ENCODE measurements around the gene RPRD1B. TPM values are rescaled to one million over a fixed set of nuclear protein-coding genes. Genes with fewer than 3 reads are reported as not detected.

RPRD1B gene
- total and polyA plus RNA-seq, 8 donors: 25.7 to 50.9 (median 47.4) TPM

DNA sequence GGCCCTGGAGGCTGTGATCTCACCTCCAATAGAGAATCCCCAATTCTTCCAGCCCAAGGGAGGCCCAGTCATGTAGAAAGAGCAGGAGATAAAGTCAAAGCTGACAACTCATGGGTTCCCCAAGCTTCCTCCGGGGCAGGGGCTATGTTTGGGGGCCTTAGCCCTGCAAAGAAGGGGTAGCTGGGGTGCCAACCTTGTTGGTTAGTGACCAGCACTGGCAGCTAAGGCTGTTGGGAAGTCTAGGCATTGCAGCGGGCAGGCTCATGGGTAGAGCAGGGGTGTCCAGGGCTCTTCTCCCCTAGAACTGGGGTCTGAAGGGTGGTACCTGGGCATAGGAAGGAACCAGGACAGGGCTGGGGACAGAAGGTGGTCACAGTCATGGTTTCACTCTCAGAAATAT, 95.1 kb downstream of the RPRD1B start:
- TF ChIP-seq, protein P1, sequence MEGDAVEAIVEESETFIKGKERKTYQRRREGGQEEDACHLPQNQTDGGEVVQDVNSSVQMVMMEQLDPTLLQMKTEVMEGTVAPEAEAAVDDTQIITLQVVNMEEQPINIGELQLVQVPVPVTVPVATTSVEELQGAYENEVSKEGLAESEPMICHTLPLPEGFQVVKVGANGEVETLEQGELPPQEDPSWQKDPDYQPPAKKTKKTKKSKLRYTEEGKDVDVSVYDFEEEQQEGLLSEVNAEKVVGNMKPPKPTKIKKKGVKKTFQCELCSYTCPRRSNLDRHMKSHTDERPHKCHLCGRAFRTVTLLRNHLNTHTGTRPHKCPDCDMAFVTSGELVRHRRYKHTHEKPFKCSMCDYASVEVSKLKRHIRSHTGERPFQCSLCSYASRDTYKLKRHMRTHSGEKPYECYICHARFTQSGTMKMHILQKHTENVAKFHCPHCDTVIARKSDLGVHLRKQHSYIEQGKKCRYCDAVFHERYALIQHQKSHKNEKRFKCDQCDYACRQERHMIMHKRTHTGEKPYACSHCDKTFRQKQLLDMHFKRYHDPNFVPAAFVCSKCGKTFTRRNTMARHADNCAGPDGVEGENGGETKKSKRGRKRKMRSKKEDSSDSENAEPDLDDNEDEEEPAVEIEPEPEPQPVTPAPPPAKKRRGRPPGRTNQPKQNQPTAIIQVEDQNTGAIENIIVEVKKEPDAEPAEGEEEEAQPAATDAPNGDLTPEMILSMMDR (IDR thresholded peaks at IDR 0.05): no peak
- peaks cover 7 to 8% of the 10 kb centered on the region in 2 donors for H3K4me1 ChIP-seq
- DNase-seq: peak in 1 of 4 donors; percentile 31
- peaks cover 0 to 37% of the 10 kb centered on the region in 2 donors for H3K36me3 ChIP-seq
- no peak for ATAC-seq
- H3K27me3 ChIP-seq: no peaks in the 10 kb centered on the region
- peak overlapping the region in 1 of 2 donors; percentile 2 for H3K27ac ChIP-seq
- intact Hi-C loops (cut with DNase I): no loop called here
- H3K9me3 ChIP-seq: no peaks in the 10 kb centered on the region
- no peak overlapping the region for H3K4me3 ChIP-seq

DNA sequence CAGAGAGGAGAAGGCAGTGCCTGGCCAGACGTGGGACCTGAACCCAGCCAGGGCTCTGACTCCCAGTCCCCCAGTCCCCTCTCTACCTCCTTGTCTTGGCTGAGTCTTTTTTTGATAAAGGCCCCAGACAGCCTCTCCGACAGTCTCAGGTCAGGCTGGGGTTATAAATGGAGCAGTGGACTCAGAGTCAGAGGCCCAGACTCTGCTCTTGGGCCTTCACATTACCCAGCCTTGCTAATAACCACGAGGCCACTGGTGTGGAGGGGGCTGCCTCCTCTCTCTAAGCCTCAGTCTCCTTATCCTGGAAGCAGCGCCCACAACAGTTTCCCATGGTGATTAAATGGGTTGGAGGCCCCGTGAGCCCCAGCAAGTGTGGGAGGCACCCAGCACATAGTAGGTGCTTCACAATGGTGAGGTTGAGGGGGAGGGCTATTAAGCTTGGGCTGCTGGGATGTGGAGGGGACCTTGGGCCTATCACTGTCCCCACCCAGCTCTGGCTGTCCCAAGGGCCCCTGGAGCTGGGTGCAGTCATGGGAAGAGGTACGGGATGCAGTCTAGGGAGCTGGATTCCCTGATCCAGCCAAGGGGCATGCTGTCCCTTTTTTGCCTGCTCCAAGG, 95.8 kb downstream of the RPRD1B start:
- ATAC-seq: no peak

DNA sequence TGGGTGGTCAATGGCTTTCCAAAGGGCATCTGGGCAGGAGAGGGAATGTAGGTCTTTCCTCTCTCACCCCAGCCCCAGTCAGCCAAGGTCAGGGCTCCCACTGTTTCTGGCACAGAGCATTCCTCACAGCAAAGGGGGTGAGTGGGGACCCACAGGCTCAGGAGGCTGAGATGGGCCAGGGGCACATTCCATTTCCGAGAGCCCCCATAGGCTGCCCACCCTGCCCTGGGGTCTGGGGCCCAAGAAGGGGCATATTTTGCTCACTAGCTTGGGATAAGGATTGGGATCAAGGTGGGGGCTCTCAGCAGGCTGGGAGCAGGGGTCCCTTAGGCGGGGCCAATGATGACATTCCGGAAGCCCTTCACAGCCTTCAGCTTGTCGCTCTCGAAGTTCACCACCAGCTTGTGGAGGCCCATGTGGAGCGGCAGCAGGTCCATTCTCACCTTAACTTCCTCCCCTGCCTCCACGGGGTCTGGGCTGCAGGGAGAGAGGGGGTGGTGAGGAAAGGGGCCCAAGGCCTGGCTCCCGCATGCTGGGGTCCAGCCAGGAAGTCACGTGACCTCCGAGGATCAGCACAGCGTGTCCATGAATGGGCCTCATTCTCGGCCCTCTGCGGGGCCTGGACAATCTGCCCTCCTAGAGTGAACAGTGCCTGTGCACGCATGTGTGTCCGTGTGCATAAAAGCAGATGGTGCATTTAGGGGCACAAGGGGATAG, 96.5 kb downstream of the RPRD1B start:
- TF ChIP-seq, protein P1 (IDR thresholded peaks at IDR 0.05): no peak
- intact Hi-C loops (cut with DNase I): no loop called here
- Histone ChIP-seq H3K27me3 (no peaks in the 10 kb centered on the region), H3K36me3 (peaks cover 0 to 39% of the 10 kb centered on the region in 2 donors), H3K4me1 (peaks cover 8 to 15% of the 10 kb centered on the region in 2 donors), H3K9me3 (no peaks in the 10 kb centered on the region), H3K27ac (peak overlapping the region in 1 of 2 donors; percentile 9), H3K4me3 (no peak overlapping the region)
- DNase-seq (peak in 1 of 4 donors; percentile 37), ATAC-seq (no peak)

More for the DNA sequence above, 95.8 kb downstream of the RPRD1B start:
- Histone ChIP-seq H3K27ac (peak overlapping the region in 1 of 2 donors; percentile 2), H3K36me3 (peaks cover 0 to 39% of the 10 kb centered on the region in 2 donors), H3K4me1 (peaks cover 8% of the 10 kb centered on the region in 2 donors), H3K9me3 (no peaks in the 10 kb centered on the region), H3K4me3 (no peak overlapping the region), H3K27me3 (no peaks in the 10 kb centered on the region)
- TF ChIP-seq, protein P1 (IDR thresholded peaks at IDR 0.05): no peak
- intact Hi-C loops (cut with DNase I): no loop called here
- DNase-seq: no peak

DNA sequence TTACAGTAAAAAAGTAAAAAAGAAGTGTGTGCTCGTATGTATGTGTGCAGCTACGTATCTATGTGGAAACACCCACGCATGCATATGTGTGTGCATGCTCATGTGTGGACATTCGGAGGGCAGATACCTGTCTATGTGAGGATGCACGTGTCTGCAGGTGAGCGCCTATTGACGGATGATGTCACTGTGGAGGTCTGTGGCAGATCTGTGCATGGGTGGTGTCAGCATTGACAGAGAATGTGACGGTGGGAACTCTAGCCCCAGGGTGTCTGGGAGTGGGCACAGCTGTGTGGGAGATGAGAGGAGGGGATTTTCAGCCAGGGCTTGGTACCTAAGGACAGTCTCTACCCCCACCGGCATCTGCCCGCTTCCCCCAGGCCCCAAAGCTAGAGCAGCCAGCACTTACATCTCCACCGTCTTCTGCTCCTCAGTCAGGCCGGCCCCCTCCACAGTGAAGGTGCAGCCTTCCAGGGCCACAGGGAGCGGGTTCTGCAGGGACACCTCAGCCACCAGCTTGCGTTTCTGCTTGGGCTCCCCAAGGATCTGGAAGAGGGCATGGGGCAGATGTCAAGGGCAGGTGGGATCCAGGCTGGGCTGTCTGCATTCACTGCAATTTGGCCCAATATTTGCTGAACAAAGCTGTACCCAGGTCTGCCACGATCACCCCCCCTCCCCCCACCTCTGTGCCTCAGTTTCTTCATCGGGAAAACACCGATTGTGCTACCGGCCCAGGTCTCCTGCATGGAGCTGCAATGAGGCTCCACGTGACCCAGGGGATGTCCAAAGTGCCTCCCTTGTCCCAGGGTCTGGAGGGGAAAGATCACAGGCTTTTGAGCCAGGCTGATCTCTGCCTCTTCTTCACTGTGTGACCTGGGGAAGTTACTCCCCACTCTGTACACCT, 97.4 kb downstream of the RPRD1B start:
- H3K27me3 ChIP-seq: no peaks in the 10 kb centered on the region
- no peak for ATAC-seq
- H3K4me1 ChIP-seq: peaks cover 8 to 24% of the 10 kb centered on the region in 2 donors
- no peak overlapping the region for H3K4me3 ChIP-seq
- no peak overlapping the region for H3K27ac ChIP-seq
- intact Hi-C loops (cut with DNase I): no loop called here
- DNase-seq: no peak
- H3K9me3 ChIP-seq: no peaks in the 10 kb centered on the region
- TF ChIP-seq, protein P1 (IDR thresholded peaks at IDR 0.05): no peak
- H3K36me3 ChIP-seq: peaks cover 0 to 44% of the 10 kb centered on the region in 2 donors

Data from left lung (tissue), 10 donors.